HG03045 (cell line): ENCODE data around the gene ASAP2.

Source experiments
- ATAC-seq: cut with Tn5 transposase; IDR thresholded peaks from one replicate; pipeline ENCODE4 v1.9.1; 2021; ENCODE audit warnings: mild to moderate bottlenecking, moderate library complexity; ENCODE audit not compliant: unreplicated experiment

ASAP2 gene

GRCh38 chr2:9179572-9180201, 26.9 kb upstream of the ASAP2 start:
- ATAC-seq, result no peak

GRCh38 chr2:9184361-9184760, 22.3 kb upstream of the ASAP2 start:
- no peak for ATAC-seq

- no peak for ATAC-seq
Measured at GRCh38 chr2:9187620-9188214, 18.9 kb upstream of the ASAP2 start.

- ATAC-seq, result no peak
Measured at GRCh38 chr2:9188823-9189222, 17.8 kb upstream of the ASAP2 start.

GRCh38 chr2:9189901-9190300, 16.7 kb upstream of the ASAP2 start:
- no peak for ATAC-seq

- no peak for ATAC-seq
Measured at GRCh38 chr2:9191041-9191481, 15.6 kb upstream of the ASAP2 start.

GRCh38 chr2:9192712-9193111, 13.9 kb upstream of the ASAP2 start:
- ATAC-seq, result no peak

GRCh38 chr2:9194352-9194751, 12.3 kb upstream of the ASAP2 start:
- no peak for ATAC-seq

- no peak for ATAC-seq
Measured at GRCh38 chr2:9196637-9197036, 10.0 kb upstream of the ASAP2 start.

- ATAC-seq, result no peak
Measured at GRCh38 chr2:9197916-9198315, 8.7 kb upstream of the ASAP2 start.

- ATAC-seq, result no peak
Measured at GRCh38 chr2:9199716-9200632, 6.6 kb upstream of the ASAP2 start.

GRCh38 chr2:9200633-9201015, 6.0 kb upstream of the ASAP2 start:
- no peak for ATAC-seq

GRCh38 chr2:9201185-9201891, 5.3 kb upstream of the ASAP2 start:
- ATAC-seq, result no peak

- ATAC-seq, result no peak
Measured at GRCh38 chr2:9203006-9203405, 3.6 kb upstream of the ASAP2 start.

- ATAC-seq, result no peak
Measured at GRCh38 chr2:9203876-9204275, 2.7 kb upstream of the ASAP2 start.

GRCh38 chr2:9204939-9205338, 1.7 kb upstream of the ASAP2 start:
- ATAC-seq, result no peak

GRCh38 chr2:9205486-9205885, 1.1 kb upstream of the ASAP2 start:
- ATAC-seq, result no peak

- ATAC-seq, result peak; percentile 17
Measured at GRCh38 chr2:9206991-9207640, 504 bp downstream of the ASAP2 start.

GRCh38 chr2:9207641-9208311, 1.2 kb downstream of the ASAP2 start:
- no peak for ATAC-seq

GRCh38 chr2:9208875-9209274, 2.3 kb downstream of the ASAP2 start:
- ATAC-seq, result no peak
